ENCODE results near the gene IL24.
A peak's percentile ranks its signal among the peaks of the same experiment; 100 is the strongest.

IL24 gene

GRCh38 chr1:206882555-206882954 lies 14.7 kb upstream of the IL24 start:
- DNase-seq = no peak

GRCh38 chr1:206883160-206883559 lies 14.1 kb upstream of the IL24 start:
- no peak for DNase-seq

GRCh38 chr1:206883876-206884275 lies 13.4 kb upstream of the IL24 start:
- no peak for DNase-seq

DNA sequence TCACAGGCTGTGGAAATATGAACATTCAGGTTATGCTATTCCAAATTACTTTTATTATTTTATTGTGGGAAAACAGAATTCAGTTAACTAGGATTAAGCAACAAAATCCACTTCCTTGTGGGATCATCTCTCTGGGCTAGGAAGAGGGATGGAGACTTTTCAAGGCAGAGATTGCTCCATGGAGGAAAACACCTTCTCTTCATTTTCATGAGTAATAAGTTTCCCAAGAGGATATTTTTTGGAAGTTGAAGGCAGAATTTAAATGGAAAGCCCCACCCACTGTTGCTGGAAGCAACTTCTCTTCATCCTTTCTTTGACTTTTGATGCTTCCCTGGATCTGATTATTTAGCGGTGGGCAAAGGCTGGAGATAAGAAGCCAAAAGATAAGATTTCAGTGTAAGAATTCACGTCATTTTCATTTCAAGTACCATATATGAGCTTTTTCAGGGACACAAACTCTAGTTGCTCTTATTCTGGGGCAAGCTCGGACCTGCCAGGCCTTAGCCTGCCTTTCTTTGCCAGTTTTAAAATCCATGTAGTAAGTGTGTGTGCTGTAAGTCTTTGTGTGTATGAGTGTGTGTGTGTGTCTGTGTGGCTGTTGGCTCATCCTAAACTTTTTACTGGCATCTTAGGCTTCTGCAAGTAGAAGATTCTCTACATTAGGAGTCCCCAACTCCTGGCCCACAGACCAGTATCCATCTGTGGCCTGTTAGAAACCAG lies 11.7 kb upstream of the IL24 start:
- DNase-seq = no peak

- DNase-seq = no peak
Measured at GRCh38 chr1:206886831-206887230, 10.4 kb upstream of the IL24 start.

DNA sequence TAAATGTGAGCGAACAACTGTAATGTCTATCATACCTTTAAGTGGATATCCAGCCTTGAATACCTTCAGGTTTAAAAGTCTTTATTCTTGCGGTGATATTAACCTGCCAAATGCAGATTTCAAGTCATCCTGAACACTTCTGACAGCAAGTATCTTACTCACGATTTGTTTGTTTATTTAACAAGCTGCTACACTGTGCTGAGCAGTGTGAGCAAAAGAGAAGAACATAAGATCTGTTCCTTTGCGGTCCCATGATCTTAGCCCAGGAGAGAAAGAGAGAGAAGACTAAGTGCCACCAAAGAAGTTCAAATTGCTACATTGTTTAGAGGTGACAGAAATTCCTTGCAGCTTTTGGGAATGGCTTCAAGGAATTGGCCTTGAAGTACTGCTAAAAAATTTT lies 9.5 kb upstream of the IL24 start:
- DNase-seq = no peak

DNA sequence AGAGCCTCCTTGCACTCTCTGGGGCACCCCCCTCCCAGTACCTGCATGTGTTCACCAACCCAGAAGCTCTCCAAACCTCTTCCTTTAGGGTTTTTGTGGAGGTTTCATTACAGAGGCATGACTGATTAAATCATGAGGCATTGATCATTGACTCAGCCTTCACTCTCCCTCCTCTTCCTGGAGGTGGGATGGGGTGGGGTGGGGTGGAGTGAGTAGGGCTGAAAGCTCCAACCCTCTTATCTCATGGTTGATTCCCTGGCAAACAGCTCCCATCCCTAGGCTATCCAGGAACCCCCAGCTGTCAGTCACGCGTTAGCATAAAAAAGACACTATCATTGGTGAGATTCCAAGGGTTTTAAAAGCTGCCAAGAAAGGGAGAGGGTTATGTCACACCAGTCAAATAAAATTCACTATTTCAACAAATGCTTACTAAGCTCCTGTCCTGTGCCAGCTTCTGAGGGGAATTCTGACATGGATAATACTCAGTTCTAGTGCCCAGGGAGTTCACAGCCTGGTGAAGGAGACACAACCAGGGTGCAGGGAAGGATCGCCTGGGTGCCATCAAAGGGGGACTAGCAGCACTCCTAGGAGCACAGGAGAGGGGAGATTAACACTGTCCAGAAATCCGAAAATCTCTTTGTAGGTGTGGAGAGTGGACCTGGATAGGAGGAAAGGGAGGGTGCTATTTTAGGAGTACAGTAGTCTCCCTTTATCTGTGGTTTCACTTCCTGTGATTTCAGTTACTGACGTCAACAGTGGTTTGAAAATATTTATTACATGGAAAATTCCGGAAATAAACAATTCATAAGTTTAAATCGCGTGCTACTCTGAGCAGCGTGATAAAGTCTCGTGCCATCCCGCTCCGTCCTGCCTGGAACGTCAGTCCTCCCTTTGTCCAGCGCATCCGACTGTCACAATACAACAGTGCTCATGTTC lies 6.8 kb upstream of the IL24 start:
- peak; percentile 17 to 26 for DNase-seq

- no peak for DNase-seq
Measured at GRCh38 chr1:206891412-206891811, 5.8 kb upstream of the IL24 start.

DNA sequence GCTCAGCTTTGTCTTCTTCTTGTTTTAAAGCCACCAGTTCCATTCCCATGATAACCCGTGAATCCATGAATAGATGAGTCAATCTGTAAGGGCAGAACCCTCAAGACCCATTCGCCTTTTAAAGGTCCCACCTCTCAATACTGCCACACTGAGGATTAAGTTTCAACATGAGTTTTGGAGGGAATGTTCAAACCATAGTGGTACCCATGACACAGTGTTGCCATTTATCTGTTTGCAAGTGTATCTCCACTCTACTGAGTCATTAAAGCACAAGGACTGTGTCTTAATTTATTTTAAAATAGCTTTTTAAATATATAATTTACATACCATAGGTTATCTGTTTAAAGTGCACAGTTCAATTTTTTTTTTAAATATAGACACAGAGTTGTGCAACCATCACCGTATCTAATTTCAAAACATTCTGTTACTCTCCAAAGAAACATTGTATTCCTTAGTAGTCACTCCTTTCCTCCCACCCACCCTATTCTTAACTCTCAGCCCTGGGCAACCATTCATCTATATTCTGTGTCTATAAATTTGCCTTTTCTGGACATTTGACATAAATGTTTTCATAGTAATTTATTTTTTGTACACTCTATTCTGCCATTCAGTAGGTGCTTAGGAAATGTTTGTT lies 4.8 kb upstream of the IL24 start:
- no peak for DNase-seq

DNA sequence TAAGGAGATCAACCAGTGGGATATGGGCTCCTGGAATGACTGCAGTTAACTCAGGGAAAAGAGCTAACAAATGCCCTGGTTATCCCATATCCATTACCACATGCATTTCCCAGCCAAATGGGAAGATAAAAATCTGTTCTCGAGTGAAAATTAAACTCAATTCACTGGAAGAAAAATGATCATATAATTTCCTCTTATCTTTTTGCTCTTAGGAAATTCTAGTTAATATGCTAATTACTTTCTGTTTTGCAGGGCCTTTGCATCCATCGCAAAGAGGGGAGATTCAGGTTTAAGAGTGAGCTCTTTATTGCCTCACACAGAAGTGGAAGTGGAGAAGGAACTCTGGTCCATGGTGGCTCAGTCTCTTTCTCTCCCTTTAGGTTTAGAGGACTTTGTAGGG lies 3.9 kb upstream of the IL24 start:
- DNase-seq = no peak

GRCh38 chr1:206895325-206895724 lies 1.9 kb upstream of the IL24 start:
- DNase-seq = no peak

GRCh38 chr1:206895837-206896242 lies 1.4 kb upstream of the IL24 start:
- no peak for DNase-seq

GRCh38 chr1:206896261-206896660 lies 982 bp upstream of the IL24 start:
- no peak for DNase-seq

DNA sequence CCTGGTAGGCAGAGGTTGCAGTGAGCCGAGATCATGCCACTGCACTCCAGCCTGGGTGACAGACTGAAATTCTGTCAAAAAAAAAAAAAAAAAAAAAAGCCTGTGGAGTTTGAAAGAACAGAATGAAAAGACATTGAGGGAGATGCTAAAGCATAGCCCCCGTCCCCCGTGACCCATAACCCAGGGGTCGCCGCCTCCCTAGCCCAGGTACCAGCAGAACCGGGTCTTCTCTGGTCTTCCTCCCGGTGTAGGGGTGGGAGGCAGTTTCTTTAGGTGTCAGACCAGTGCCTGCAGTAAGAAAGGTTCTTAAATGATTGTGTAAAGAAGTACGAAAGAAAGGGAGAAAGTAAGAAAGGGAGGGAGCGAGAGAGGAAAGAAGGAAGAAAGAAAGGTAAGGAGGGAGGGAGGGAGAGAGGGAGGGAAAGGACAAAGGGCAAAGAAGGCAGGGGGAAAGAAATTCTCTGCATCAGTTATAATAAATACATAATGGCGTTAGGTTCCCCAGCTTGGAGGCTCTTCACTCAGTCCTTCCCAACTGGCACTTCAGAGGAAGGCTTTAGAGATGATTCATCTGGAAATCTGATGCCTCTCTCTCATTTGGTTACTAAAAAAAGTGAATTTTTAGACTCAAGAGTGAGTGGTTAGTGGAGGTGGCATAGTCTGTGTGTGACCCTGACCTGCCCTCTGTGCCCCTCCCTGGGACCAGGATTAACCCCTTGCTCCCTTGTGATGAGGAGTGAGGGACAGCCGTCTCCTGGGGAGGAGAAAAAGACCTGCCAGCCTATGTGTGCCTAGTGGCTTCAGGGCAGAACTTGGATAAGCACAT lies 1.1 kb downstream of the IL24 start:
- no peak for DNase-seq

DNA sequence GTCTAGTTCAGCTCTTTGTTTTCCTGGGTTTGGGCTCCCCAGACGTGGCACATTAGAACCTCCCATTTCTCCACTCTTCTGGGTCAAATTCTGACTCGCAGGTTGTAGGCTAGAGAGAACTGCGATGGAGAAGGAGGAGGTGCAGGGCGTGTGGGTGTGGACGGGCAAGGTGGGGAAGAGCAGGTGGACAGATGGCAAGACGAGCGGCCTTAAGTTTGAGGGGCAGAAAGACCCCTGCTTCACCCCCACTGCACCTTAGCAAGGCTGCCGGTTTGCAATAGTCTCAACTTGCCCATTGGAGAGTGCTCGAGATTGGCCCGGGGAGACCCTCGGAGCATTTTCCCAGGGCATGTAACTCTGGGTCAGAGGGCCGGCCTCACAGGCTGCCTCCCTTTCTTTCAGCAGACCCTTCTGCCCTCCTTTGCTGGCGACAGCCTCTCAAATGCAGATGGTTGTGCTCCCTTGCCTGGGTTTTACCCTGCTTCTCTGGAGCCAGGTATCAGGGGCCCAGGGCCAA lies 1.7 kb downstream of the IL24 start:
- DNase-seq = no peak

DNA sequence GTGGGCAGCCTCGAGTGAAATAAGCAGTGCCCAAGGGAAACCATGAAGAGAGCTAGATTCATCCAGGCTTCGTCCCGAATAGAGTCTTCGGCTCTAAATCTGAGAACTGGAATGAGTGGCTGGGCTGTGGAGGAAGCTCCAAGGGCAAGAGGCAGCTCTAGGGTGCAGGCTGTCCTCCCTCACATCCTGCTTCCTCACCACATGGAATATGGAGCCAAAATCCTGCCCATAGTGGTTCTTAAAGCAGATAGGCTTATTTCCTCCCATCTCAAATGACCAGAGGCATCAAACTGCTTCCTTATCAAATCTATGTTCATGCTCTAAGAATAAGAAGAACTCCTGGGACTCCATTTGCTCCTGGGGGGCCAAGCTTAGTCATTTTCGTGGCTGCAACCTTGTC lies 2.5 kb downstream of the IL24 start:
- no peak for DNase-seq

- DNase-seq = no peak
Measured at GRCh38 chr1:206900149-206900548, 2.9 kb downstream of the IL24 start.

- no peak for DNase-seq
Measured at GRCh38 chr1:206901944-206902343, 4.7 kb downstream of the IL24 start.

DNA sequence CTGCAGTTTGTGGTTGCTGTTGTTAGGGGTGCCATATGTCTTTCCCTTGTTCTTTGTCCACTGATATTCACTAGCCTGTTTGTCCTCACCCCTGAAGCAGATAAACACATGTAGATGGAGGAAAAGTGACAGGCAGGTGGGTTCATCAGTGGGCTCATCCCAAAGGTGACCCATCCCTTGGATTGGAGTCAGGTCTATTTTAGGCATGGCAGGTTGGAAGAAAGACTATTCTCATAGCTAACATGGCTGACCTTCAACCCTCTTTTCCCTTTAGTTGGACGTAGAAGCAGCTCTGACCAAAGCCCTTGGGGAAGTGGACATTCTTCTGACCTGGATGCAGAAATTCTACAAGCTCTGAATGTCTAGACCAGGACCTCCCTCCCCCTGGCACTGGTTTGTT lies 5.5 kb downstream of the IL24 start:
- DNase-seq = no peak

DNA sequence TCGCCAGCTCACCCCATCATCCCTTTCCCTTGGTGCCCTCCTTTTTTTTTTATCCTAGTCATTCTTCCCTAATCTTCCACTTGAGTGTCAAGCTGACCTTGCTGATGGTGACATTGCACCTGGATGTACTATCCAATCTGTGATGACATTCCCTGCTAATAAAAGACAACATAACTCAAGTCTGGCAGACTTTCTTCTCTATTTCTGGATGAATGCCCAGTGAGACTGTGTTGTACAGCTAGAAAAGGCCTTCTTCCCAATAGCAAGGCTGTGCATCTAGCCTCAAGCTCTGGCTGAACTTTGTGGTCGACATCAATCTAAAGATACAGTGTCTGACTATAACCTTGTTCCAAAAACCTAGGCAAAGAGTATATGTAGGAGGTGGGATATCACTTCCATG lies 6.4 kb downstream of the IL24 start:
- no peak for DNase-seq

DNA sequence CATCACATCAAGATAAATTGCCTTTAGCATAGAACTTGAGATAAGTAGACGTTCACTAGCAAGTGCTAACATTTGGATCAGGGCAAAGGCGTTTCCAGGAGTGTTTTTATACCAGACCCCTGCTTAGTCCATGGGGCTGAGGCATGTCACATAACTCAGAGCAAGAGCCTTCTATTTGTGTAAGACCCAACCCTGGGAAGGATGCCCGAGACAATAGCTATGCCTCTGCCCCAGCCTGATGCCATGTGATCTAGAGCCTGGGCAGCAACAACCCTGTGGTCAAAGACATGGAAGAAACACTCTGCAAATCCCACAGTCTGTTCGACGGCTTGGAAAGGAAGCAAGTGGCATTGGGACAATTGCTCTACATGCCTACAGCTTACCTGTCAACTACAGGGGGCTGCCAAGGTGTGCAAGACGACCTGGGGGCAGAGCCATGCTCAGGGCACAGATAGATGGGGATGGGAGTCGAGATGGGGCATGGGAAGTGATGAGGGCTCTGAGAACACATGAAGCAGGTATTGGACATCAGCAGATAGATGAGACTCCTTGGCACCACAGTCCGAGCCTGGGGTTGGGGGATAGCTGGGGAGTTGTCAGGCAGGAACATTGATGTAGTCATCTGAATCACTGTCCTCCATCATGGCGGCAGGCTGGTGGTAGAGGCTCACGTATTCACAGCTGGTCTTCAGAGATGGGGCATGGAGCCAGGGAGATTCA lies 7.3 kb downstream of the IL24 start:
- DNase-seq = no peak
